ENCODE results near the gene VPS26B.

The VPS26B gene

GRCh38 chr11:134293119-134294113 is 68.9 kb downstream of the VPS26B start:
- H3K4me3 ChIP-seq (ENCODE audit: low read length) = no peak overlapping the region
- DNase-seq (ENCODE audit: low read depth) = peak; percentile 17
- TF ChIP-seq CTCF (IDR thresholded peaks at IDR 0.05; ENCODE audit: insufficient read depth, low read depth, low read length, missing control alignments) = no peak

GRCh38 chr11:134294664-134295063 is 70.2 kb downstream of the VPS26B start:
- TF ChIP-seq CTCF (IDR thresholded peaks at IDR 0.05; ENCODE audit: insufficient read depth, low read depth, low read length, missing control alignments) = no peak
- DNase-seq (ENCODE audit: low read depth) = no peak

More at GRCh38 chr11:134294664-134295063, 70.2 kb downstream of the VPS26B start:
- no peak overlapping the region for H3K4me3 ChIP-seq (ENCODE audit: low read length)

Measured in epithelial cell of esophagus (primary cell).